ENCODE data around the gene SSRP1.

SSRP1 gene

GRCh38 chr11:57313071-57313787 is 22.5 kb downstream of the SSRP1 start:
- no peak for DNase-seq

GRCh38 chr11:57312511-57313021 is 23.1 kb downstream of the SSRP1 start:
- DNase-seq, result no peak

- DNase-seq, result peak; percentile 35 to 39
Measured at GRCh38 chr11:57311109-57311936, 24.4 kb downstream of the SSRP1 start.

GRCh38 chr11:57310630-57311086 is 25.0 kb downstream of the SSRP1 start:
- no peak for DNase-seq

- DNase-seq, result no peak
Measured at GRCh38 chr11:57310091-57310490, 25.6 kb downstream of the SSRP1 start.

- no peak for DNase-seq
Measured at GRCh38 chr11:57309106-57310059, 26.3 kb downstream of the SSRP1 start.

- DNase-seq, result no peak
Measured at GRCh38 chr11:57308426-57309060, 27.1 kb downstream of the SSRP1 start.

- DNase-seq, result no peak
Measured at GRCh38 chr11:57307666-57308270, 27.9 kb downstream of the SSRP1 start.

GRCh38 chr11:57306940-57307565 is 28.6 kb downstream of the SSRP1 start:
- DNase-seq, result no peak

- no peak for DNase-seq
Measured at GRCh38 chr11:57306161-57306876, 29.4 kb downstream of the SSRP1 start.

- DNase-seq, result no peak
Measured at GRCh38 chr11:57305523-57305922, 30.2 kb downstream of the SSRP1 start.

GRCh38 chr11:57303990-57304579 is 31.6 kb downstream of the SSRP1 start:
- no peak for DNase-seq

GRCh38 chr11:57303280-57303989 is 32.3 kb downstream of the SSRP1 start:
- no peak for DNase-seq

GRCh38 chr11:57302489-57302888 is 33.2 kb downstream of the SSRP1 start:
- DNase-seq, result no peak

GRCh38 chr11:57301711-57302423 is 33.8 kb downstream of the SSRP1 start:
- DNase-seq, result no peak

GRCh38 chr11:57300785-57301184 is 34.9 kb downstream of the SSRP1 start:
- DNase-seq, result no peak

GRCh38 chr11:57299150-57299737 is 36.4 kb downstream of the SSRP1 start:
- no peak for DNase-seq

GRCh38 chr11:57297221-57297620 is 38.5 kb downstream of the SSRP1 start:
- DNase-seq, result no peak
